Activated naive CD8-positive, alpha-beta T cell treated with anti-CD3 and anti-CD28 coated beads, Interleukin-2, amount 50 U/mL, for 16 hours (primary cell): ENCODE measurements around the gene G6PC3.
"Not testable (repeated sequence)": the region's sequence is repeated elsewhere in the genome, so short reads cannot be mapped to it uniquely, and the experiment has no call there.

Experiments
- DNase-seq: peaks from one replicate; pipeline ENCODE4 v3.0.0-alpha.2; 2020; ENCODE audit warnings: low read depth, low spot score

The G6PC3 gene, protein sequence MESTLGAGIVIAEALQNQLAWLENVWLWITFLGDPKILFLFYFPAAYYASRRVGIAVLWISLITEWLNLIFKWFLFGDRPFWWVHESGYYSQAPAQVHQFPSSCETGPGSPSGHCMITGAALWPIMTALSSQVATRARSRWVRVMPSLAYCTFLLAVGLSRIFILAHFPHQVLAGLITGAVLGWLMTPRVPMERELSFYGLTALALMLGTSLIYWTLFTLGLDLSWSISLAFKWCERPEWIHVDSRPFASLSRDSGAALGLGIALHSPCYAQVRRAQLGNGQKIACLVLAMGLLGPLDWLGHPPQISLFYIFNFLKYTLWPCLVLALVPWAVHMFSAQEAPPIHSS

DNA sequence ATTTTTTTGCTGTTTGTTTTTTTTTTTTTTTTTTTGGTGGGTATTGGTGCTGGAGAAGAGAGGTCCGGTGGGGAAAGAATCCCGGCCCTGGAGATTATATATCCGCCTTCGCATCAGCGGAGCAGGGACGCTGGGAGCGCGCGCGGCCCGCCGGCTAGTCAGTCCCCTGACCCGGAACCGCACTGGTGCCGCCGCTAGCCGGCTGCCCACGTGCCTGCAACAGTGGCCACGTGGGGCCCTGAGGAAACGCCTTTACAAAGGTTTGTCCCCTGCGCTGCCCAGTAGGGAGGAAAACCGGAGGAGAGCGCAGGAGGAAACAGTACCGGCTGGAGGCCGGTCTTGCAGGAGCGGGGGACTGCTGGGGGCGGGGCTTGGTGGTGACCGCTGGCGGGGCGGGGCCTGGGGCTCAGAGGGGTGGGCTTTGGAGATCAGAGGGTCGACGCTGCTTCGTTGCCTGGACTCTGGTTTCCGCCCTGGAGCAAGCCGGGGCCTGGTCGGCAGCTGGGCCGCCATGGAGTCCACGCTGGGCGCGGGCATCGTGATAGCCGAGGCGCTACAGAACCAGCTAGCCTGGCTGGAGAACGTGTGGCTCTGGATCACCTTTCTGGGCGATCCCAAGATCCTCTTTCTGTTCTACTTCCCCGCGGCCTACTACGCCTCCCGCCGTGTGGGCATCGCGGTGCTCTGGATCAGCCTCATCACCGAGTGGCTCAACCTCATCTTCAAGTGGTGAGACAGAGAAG is at the start of gene G6PC3:
TSS of gene G6PC3 (plus strand) at position 281 of the 743 bp plus-strand sequence. CDS start at position 512, 231 bp downstream.
- DNase-seq: peak; percentile 65

DNA sequence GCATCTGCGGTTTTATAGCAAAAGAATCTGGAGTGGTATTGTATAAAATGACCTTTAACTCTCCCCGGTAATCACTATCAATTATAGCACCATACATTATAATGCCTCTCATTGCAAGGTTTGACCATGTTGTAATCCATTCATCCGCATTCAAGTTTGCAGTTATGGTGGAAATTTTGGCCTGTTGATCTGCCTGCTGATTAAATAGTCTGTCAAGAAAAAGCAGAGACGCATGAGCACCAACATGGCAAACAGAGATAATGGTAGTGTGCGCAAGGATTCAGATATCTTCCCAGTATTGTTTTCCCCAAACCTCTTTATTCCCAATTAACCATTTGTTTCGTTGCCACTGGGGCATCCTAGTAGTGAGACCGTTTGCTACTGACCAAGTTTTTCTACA is 49.3 kb upstream of the G6PC3 start:
- DNase-seq: not testable (repeated sequence)

DNA sequence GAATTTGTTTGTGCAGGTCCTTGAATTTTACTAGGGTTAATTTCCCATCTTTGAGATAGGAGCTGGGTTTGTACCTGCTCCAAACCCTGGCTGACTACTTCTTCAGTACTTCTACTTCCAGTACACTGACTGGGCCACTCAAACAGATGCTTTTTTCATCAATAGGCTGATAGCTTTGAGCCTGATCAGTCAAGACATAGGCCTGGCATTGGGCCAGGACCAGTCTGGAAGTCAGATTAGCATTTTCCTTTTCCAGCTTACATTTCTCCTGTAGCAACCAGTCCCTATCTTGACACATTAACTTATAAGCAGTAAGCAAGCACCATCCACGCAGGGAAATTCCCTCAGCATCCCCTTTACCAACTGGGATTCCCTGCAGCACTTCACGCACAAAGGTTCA is 48.3 kb upstream of the G6PC3 start:
- no peak for DNase-seq

GRCh38 chr17:44023545-44024270 is 46.8 kb upstream of the G6PC3 start:
- no peak for DNase-seq

- DNase-seq: no peak
Measured at GRCh38 chr17:44024271-44024663, 46.3 kb upstream of the G6PC3 start.

GRCh38 chr17:44024853-44025252 is 45.7 kb upstream of the G6PC3 start:
- DNase-seq: no peak

DNA sequence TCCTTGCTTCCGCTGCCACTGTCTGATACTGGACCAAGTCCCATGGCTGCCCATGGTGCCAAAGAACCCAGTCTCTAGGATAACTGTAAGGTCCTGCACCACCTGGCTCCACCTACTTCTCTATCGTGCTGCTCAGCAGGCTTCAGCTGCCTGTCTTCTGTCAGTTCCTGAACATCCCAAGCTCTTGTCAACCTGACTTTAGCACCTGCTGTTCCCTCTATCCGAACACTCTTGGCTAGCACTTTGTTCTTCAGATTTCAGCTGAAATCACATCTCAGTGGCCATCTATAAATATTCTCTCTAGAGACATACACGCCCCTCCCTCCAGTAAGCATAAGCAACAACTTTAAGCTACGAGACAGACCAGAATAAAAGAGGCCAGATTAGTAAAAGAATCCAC is 40.8 kb upstream of the G6PC3 start:
- DNase-seq: no peak

GRCh38 chr17:44030482-44030881 is 40.1 kb upstream of the G6PC3 start:
- DNase-seq: no peak

- no peak for DNase-seq
Measured at GRCh38 chr17:44033861-44034408, 36.6 kb upstream of the G6PC3 start.

GRCh38 chr17:44034688-44035087 is 35.8 kb upstream of the G6PC3 start:
- DNase-seq: not testable (repeated sequence)

DNA sequence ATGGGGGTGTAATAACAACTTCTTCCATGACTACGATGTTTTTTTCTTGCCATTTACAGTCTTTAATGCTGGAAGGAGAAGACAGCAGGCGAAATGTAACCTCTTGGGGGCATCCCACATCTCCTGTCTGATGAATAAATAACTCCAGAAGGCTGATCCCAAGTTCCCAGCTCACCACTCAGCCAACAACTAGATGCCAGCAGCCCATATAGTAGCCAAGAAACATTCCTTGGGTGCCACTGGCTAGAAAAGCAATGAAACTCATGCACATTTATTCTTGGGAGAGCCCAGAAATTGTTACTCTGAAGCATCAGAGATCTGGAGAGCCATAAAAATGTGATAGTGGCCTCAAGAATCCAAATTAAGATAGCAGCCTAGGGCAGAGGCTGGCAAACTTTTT is 33.1 kb upstream of the G6PC3 start:
- DNase-seq: no peak

DNA sequence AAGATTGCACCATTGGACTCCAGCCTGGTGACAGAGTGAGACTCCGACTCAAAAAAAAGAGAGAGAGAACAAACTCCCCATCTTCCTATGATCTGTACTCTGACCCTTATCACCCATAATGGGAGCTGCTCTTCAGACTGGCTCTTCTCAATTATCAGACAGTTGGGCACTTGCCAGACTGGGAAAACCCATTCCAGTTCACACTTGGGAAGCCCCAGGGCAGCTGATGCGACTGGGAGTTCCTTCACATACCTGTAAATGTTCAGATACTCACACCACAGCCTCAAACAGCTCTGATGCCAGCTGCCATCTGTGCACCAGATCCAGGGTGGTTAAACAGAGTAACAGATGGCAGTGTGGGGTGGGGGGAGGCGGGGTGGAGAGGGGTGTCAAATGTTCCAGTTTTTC is 31.9 kb upstream of the G6PC3 start:
- DNase-seq: no peak

DNA sequence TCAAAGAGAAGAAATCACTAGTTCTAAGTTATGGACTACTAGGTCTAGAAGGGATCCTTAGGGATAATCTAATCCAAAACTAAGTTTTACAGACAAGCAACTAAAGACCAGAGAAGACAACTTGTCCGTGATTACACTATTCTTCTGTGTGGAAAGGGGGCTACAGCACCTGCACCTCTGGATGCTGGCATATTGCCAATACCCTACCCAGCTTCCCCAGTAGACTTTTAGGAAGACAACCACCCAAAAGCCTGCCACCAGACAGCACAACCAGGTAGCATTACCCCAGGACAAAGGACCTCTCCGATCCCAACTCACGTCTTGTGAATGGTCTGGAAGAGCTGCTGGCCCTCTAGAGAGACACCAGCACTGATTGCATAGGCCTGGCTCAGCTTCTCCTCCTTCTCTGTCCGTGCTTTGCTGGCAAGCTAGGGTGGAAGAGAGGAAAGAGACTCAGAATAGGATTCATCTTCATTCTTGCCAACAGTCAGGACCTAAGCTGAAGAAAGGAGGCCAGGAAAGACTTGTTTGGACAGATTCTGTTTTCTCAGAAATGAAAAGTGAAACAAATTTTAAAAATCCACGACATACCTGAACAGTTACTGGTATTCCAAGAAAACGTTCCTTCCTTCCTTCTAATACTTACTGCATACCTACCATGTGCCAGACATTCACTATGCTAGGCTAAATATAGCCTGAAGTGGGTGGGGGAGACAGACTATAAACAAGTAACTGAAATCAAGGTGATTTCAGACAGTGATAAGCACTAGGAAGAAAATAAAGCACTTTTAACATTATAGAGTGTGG is 30.5 kb upstream of the G6PC3 start:
- DNase-seq: no peak

DNA sequence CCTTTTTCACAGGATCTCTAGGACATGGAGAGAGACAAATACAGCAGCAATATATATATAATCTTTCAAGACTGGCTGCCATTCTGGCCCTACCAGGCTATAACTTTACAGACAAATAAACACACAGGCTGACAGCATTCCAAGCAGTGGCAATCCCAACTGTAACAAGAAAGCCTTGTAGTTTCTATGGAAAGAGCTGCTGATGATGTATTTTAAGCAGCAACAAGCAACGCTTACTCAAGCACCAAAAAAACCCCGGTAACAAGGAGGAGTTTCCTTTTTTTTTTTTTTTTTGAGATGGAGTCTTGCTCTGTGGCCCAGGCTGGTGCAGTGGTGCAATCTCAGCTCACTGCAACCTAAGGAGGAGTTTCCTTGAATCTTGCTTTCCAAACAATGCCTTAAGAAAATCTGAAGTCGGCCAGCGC is 27.3 kb upstream of the G6PC3 start:
- DNase-seq: no peak

DNA sequence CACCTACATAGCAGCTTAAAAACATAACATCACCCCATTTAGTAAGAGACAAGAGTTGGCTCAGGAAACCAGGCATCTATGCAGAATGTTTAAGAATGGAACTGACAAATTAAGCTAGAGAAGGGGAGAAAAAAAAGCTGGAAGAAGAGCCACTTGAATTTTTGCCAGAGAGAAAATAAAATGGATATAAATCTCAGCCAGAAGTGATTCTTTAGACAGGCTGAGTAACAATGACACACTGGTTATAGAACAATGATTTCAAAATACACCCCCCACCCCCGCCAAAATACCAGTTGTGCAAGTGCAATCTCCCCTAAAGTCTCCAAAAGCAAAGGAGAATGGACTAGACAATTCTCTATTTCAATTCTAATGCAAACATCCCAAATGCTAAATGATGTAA is 26.5 kb upstream of the G6PC3 start:
- DNase-seq: no peak

DNA sequence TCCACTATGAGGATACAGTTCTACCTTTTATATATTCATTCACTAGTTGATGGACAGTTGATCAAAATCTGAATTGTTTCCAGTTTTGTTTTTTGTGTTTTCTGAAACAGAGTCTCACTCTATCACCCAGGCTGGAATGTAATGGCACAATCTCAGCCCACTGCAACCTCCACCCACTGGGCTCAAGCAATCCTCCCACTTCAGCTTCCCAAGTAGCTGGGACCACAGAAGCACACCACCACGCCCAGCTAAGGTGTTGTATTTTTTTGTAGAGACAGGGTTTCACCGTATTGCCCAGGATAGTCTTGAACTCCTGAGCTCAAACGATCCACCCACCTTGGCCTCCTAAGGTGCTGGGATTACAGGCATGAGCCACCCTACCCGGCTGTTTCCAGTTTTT is 25.0 kb upstream of the G6PC3 start:
- no peak for DNase-seq

GRCh38 chr17:44046893-44047292 is 23.6 kb upstream of the G6PC3 start:
- not testable (repeated sequence) for DNase-seq

DNA sequence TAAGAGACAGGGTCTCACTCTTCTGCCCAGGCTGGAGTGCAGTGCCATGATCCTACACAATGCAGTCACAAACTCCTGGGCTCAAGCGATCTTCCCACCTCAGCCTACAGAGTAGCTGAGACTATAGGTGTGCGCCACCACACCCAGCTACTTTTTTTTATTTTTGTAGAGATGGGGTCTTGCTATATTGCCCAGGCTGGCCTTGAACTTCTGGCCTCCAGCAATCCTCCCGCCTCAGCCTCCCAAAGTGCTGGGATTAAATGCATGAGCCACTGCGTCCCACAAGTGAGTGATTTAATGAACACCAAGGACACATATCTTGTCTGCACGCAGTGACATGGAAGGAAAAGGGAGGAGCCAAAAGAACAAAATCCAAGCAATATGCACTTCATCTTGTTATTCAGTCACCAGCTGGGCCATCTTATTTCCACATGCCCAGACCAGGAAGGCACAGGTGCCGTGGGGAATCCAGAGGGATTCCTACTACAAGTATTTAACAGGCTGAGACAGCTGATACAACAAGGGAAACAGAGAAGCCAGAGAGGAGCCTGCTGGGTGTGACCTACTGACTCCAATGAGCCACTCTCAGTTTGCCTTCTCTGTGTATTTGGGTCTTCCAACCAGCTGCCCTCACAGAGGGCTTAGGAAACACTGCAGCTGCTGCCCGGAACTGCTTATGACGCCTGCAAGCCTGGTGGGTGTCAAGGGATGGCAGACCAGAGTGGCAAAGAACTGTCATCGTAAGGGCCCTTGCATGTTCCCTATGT is 21.1 kb upstream of the G6PC3 start:
- DNase-seq: no peak

GRCh38 chr17:44053125-44053872 is 17.2 kb upstream of the G6PC3 start:
- no peak for DNase-seq
